Activated CD4-positive, alpha-beta T cell treated with anti-CD3 and anti-CD28 coated beads, Interleukin-2, amount 10 ng/mL, durations not matched to agents 7 days and 5 days (primary cell): ENCODE measurements around the gene ZNF428. TPM values are rescaled to one million over a fixed set of nuclear protein-coding genes. Genes with fewer than 3 reads are reported as not detected.
"Not testable (repeated sequence)": the region's sequence is repeated elsewhere in the genome, so short reads cannot be mapped to it uniquely, and the experiment has no call there.

Source experiments
- CTCF ChIA-PET: fragments of 350-600 bp; sonication (Branson Sonifier 250); formaldehyde crosslinking; loops from one replicate; lab custom pipeline; 2021; ENCODE audit warnings: antibody characterized with exemption; lab: Charles Lee
- POLR2A ChIA-PET: fragments of 350-600 bp; sonication (Branson Sonifier 250); formaldehyde crosslinking; loops from one replicate; lab custom pipeline; 2021; ENCODE audit warnings: antibody characterized with exemption; lab: Charles Lee
- DNase-seq: peaks from one replicate; pipeline ENCODE4 v3.0.0-alpha.2; 2020
- H3K27ac Mint-ChIP-seq: one replicate; pipeline ENCODE4 v1.8.0; 2021; ENCODE audit warnings: mild to moderate bottlenecking, moderate library complexity, mixed read lengths
- H3K27me3 Mint-ChIP-seq: one replicate; pipeline ENCODE4 v1.8.0; 2021; ENCODE audit warnings: mixed read lengths
- H3K36me3 Mint-ChIP-seq: one replicate; pipeline ENCODE4 v1.8.0; 2021; ENCODE audit warnings: low read depth, mixed read lengths
- H3K4me1 Mint-ChIP-seq: one replicate; pipeline ENCODE4 v1.8.0; 2021; ENCODE audit warnings: mixed read lengths
- H3K4me3 Mint-ChIP-seq: one replicate; pipeline ENCODE4 v1.8.0; 2021; ENCODE audit warnings: mild to moderate bottlenecking, moderate library complexity, mixed read lengths
- H3K9me3 Mint-ChIP-seq: one replicate; pipeline ENCODE4 v1.8.0; 2021; ENCODE audit warnings: mixed read lengths
- total RNA-seq, 2 experiments: library from RNA; stranded (reverse); gene quantifications; one replicate each; pipeline ENCODE4 v1.2.3, GENCODE V29; 2021

The ZNF428 gene
- total RNA-seq, 2 experiments from 2014 or later = 24.5 to 30.5 TPM

DNA sequence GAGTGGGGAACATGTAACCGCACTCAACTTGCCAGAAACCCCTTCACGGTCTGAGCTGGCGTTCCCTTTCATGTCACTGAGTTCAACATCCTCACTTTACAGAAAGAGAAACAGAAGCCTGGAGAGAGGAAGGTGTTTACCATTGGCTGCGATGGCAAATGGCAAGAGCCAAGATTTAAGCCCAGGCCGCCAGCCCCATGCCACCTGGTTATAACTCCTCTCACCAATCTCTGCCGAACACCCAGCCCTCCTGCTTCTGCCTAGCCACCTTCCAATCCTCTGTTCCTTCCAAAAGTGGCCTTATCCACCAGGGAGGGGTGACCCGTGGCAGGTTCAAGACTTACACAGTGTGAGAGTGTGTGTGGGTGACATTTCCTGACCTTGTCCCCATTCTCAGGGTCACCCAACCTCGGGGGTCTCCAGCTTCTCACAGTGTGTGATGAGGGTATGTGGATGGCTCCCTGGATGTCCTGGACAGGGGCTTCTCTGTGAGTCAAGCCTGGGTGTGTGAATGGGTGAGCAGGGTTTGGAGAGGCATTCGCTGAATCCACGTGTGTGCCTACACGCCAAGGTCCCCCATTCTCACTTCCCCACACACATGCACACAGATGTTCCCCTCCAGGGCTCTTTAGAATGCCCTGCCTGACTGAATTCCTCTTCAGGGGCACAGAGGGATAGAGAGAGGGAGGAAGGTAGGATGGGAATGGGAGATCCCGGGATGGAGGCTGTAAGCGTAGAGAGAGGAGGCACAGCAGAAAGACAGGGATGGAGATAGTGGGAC, 19.0 kb upstream of the ZNF428 start:
- peaks cover 2% of the 10 kb centered on the region for H3K36me3 Mint-ChIP-seq
- peaks cover 43% of the 10 kb centered on the region for H3K27me3 Mint-ChIP-seq
- DNase-seq = no peak
- H3K4me1 Mint-ChIP-seq = peaks cover 20% of the 10 kb centered on the region
- peak overlapping the region; percentile 67 for H3K4me3 Mint-ChIP-seq
- CTCF ChIA-PET = interaction anchor here (1.7 kb wide), 1 partner anchor 13 kb away, joined by 5 read pairs; no protein-coding TSS in a partner anchor
- no peaks in the 10 kb centered on the region for H3K9me3 Mint-ChIP-seq
- H3K27ac Mint-ChIP-seq = no peak overlapping the region
- POLR2A ChIA-PET = no interaction called here

DNA sequence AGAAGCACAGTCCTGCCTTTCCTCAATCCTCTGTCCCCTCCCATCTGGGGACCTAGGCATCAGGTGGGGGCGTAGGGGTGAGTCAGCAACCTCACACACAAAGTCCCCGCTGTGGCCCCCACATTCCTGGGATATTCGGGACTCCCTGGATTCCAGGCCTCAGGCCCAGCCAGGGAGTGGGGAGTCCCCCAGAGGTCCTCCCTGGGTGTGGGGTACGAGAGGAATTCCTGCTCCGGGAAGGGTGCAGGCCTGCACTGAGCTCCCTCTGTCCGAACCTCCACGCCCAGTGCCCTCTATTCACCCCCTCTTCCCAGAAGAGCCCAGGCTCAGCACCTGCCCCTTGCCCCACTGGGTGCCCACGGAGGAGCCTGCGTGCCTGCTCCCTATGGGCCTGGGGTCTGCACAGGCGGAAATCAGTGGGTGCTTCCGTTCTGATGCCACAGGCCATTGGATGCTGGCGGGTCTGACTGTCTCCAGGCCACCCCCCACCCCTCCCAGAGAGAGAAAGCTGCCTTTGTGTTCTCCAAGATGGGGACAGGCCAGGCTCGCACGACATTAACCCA, 16.8 kb upstream of the ZNF428 start:
- ChIA-PET POLR2A (no interaction called here), CTCF (interaction anchor here (1.7 kb wide), 1 partner anchor 11 kb away, joined by 5 read pairs; no protein-coding TSS in a partner anchor)
- DNase-seq = no peak
- Mint-ChIP-seq H3K36me3 (peaks cover under 1% of the 10 kb centered on the region), H3K27me3 (peaks cover 40% of the 10 kb centered on the region), H3K4me3 (no peak overlapping the region), H3K4me1 (peaks cover 16% of the 10 kb centered on the region), H3K9me3 (no peaks in the 10 kb centered on the region), H3K27ac (no peak overlapping the region)

DNA sequence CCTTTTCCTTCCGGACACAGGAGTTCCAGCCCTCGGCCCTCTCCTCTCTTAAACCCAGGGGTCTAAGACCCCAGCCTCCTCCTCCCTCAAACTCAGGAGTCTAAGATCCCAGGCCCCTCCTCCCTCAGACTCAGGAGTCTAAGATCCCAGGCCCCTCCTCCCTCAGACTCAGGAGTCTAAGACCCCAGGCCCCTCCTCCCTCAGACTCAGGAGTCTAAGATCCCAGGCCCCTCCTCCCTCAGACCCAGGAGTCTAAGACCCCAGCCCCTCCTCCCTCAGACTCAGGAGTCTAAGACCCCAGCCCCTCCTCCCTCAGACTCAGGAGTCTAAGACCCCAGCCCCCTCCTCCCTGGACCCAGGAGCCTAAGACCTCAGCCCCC, 16.1 kb upstream of the ZNF428 start:
- H3K4me3 Mint-ChIP-seq, H3K9me3 Mint-ChIP-seq, DNase-seq, CTCF ChIA-PET, POLR2A ChIA-PET, H3K36me3 Mint-ChIP-seq, H3K27ac Mint-ChIP-seq: not testable (repeated sequence)
- Mint-ChIP-seq H3K27me3 (peaks cover 36% of the 10 kb centered on the region), H3K4me1 (peaks cover 13% of the 10 kb centered on the region)

DNA sequence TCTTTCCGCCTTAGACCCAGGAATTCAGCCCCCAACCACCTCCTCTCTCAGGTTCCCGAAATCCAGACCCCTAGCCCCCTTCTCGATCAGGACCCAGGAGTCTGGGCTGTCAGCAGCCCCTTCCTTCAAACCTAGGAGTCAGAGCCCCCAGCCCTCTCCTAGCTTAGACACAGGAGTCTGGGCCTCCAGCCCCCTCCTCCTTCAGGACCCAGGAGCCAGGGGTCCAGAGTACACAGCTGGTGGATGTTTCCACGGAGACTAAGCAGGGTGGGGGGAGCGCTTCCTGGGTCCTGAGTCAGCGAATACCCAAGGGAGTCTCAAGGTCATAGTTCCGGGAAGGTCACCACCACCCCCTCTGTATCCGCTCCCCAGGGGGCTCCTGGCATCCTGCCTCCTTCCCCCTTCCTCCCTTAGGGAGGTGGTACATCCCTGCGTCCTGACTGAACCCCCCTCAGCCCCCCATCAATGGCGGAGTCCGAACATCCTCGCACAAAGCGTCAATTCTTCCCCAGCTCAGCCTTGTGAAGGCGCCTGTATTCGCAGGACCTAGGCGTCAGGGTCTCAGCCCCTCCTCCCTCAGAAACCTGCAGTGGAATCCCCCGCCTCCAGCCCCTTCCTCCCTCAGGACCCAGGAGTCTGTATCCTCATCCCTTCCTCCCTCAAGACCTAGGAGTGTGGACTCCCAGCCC, 15.6 kb upstream of the ZNF428 start:
- peaks cover 10% of the 10 kb centered on the region for H3K4me1 Mint-ChIP-seq
- ChIA-PET CTCF (no interaction called here), POLR2A (no interaction called here)
- no peak overlapping the region for H3K27ac Mint-ChIP-seq
- no peaks in the 10 kb centered on the region for H3K36me3 Mint-ChIP-seq
- H3K9me3 Mint-ChIP-seq = no peaks in the 10 kb centered on the region
- no peak for DNase-seq
- peaks cover 33% of the 10 kb centered on the region for H3K27me3 Mint-ChIP-seq
- H3K4me3 Mint-ChIP-seq = no peak overlapping the region

DNA sequence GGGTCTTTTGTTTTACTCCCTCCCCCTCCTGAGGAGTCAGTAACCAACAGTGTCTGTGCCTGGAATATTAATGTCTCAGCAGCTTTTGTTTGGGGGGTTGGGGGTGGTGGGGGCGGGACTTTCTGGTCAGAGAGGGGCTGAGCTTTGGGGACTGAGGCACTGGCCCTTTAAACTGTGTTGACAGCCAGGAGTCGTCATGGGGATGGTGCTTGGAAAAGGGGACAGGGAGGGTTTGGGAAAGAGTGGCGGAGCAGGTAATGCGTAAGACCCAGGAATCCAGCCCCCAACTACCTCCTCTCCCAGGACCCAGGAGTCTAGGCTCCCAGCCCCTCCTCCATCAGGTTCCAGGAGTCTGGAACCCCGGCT, 15.1 kb upstream of the ZNF428 start:
- CTCF ChIA-PET = no interaction called here
- Mint-ChIP-seq H3K27me3 (peaks cover 32% of the 10 kb centered on the region), H3K27ac (no peak overlapping the region), H3K36me3 (no peaks in the 10 kb centered on the region), H3K4me3 (no peak overlapping the region), H3K4me1 (peaks cover 8% of the 10 kb centered on the region), H3K9me3 (no peaks in the 10 kb centered on the region)
- no peak for DNase-seq
- POLR2A ChIA-PET = no interaction called here

DNA sequence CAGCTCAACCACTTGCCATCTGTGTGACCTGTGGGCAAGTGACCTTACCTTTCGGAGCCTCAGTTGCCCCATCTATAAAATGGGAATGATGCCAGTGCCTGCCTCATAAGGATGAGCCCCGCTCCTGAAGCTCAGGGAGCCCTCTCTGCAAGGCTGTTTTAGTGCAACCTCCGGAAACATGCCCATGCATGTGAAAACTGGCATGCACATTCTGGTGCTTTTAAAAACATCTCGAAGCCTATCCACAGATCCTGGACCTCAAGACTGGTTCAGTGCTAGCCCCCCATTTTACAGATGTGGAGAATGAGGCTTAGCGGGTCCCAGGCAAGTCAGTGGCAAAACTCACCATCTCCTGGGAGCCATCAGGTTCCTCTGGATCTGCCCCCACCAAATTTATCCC, 14.6 kb upstream of the ZNF428 start:
- H3K27me3 Mint-ChIP-seq = peaks cover 30% of the 10 kb centered on the region
- no peaks in the 10 kb centered on the region for H3K9me3 Mint-ChIP-seq
- no peak overlapping the region for H3K4me3 Mint-ChIP-seq
- H3K36me3 Mint-ChIP-seq = no peaks in the 10 kb centered on the region
- no peak overlapping the region for H3K27ac Mint-ChIP-seq
- peaks cover 7% of the 10 kb centered on the region for H3K4me1 Mint-ChIP-seq
- ChIA-PET POLR2A (no interaction called here), CTCF (no interaction called here)
- DNase-seq = no peak

DNA sequence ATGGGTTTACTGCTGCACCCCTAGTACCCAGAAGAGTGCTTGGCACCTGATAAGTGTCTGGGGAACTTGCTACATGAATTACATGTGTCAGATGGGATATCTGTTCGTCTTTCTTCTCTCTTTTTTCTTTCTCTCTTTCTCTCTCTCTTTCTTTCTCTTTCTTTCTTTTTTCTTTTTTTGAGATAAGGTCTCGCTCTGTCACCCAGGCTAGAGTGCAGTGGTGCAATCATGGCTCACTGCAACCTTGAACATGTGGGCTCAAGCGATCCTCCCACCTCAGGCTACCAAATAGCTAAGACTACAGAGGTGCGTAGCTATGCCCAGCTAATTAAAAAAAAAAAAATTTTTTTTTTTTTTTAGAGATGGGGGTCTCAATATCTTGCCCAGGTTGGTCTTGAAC, 14.1 kb upstream of the ZNF428 start:
- peaks cover 25% of the 10 kb centered on the region for H3K27me3 Mint-ChIP-seq
- H3K9me3 Mint-ChIP-seq = no peaks in the 10 kb centered on the region
- ChIA-PET POLR2A (no interaction called here), CTCF (interaction anchor here (1.1 kb wide), 1 partner anchor 121 kb away, joined by 3 read pairs; the partner anchor contains the start of gene SMG9)
- H3K27ac Mint-ChIP-seq = no peak overlapping the region
- peaks cover 3% of the 10 kb centered on the region for H3K4me1 Mint-ChIP-seq
- H3K36me3 Mint-ChIP-seq = no peaks in the 10 kb centered on the region
- DNase-seq = no peak
- no peak overlapping the region for H3K4me3 Mint-ChIP-seq

DNA sequence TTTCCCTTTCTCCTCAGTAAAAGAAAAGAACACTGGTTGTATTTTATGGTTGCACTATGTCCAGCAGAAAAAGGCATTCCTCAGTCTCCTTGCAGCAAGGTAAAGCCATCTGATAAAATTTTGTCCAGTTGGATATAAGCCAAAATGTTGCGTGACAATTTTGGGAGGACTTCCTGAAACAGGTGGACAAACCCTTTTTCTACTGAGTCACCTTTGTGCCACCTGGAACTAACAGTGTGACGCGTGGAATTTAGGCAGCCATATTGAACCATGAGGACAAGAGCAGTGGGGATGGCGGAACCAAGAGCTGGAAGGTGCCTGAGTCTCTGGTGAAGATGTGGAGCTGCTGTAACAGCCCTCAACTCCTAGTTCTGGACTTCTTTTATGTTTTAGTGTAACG, 12.1 kb upstream of the ZNF428 start:
- ChIA-PET POLR2A (no interaction called here), CTCF (no interaction called here)
- Mint-ChIP-seq H3K27ac (no peak overlapping the region), H3K27me3 (peaks cover 18% of the 10 kb centered on the region), H3K36me3 (no peaks in the 10 kb centered on the region), H3K9me3 (no peaks in the 10 kb centered on the region), H3K4me3 (no peak overlapping the region), H3K4me1 (peaks cover 7% of the 10 kb centered on the region)
- DNase-seq = no peak

DNA sequence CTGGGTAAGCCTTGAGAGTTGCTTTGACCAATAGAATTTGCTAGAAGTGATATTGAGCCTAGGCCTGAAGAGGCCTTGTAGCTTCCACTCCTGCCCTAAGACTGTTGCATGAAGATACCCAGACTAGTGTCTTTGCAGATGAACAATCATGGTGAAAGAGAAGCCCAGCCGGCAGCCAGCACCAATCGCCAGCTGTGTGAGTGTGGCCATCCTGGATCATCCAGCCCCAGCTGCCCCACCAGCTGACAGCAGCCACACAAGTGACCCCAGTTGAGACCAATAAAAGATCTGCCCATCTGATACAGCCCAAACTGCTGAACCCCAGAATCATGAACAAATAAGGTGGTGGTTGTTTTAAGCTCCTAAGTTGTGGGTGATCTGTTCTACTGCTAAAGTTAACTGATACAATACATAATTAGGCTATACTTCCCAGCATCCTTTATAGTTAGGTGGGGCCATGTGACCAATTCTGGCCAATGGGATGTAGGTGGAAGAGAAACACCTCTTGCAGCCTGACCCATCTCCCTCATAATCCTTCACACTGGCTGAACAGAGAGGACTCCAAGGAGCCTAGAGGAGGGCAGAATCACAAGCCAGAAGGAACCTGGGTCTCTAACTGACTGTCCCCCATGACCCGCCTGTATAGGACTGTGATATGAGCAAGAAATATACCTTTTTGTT, 9.4 kb upstream of the ZNF428 start:
- POLR2A ChIA-PET = no interaction called here
- CTCF ChIA-PET = interaction anchor here (0.5 to 0.6 kb wide), 2 partner anchors 125 to 1515 kb away, joined by 4 to 5 read pairs; no protein-coding TSS in a partner anchor
- H3K27ac Mint-ChIP-seq = no peak overlapping the region
- DNase-seq = no peak
- no peak overlapping the region for H3K4me3 Mint-ChIP-seq
- H3K9me3 Mint-ChIP-seq = no peaks in the 10 kb centered on the region
- H3K4me1 Mint-ChIP-seq = peaks cover 21% of the 10 kb centered on the region
- peaks cover 15% of the 10 kb centered on the region for H3K27me3 Mint-ChIP-seq
- H3K36me3 Mint-ChIP-seq = no peaks in the 10 kb centered on the region

DNA sequence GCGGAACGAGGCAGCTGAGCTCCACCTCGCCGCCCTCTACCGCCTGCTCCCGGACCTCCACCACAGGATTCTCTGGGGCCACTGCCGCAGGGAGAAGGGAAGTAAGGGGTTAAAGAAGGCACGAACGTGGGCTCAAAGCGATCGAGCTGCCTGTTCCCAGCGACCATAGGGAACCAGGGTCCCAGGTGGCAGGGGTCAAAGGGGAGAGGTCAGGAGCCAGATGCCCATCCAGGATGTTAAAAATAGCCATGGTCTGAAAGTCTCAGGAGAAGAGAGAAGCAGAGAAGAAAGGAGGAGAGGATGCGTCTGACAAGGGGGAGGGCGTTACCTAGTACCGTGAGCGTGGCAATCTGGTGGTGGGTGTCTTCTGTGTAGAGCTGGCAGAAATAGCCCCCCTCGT, 7.4 kb upstream of the ZNF428 start:
- Mint-ChIP-seq H3K9me3 (no peaks in the 10 kb centered on the region), H3K27ac (no peak overlapping the region), H3K4me3 (no peak overlapping the region), H3K4me1 (peaks cover 22% of the 10 kb centered on the region), H3K36me3 (no peaks in the 10 kb centered on the region), H3K27me3 (peaks cover 9% of the 10 kb centered on the region)
- ChIA-PET POLR2A (no interaction called here), CTCF (interaction anchor here (0.7 to 2.2 kb wide), 5 partner anchors 25 to 178 kb away, joined by 3 to 5 read pairs (median 3); no protein-coding TSS in a partner anchor)
- no peak for DNase-seq

DNA sequence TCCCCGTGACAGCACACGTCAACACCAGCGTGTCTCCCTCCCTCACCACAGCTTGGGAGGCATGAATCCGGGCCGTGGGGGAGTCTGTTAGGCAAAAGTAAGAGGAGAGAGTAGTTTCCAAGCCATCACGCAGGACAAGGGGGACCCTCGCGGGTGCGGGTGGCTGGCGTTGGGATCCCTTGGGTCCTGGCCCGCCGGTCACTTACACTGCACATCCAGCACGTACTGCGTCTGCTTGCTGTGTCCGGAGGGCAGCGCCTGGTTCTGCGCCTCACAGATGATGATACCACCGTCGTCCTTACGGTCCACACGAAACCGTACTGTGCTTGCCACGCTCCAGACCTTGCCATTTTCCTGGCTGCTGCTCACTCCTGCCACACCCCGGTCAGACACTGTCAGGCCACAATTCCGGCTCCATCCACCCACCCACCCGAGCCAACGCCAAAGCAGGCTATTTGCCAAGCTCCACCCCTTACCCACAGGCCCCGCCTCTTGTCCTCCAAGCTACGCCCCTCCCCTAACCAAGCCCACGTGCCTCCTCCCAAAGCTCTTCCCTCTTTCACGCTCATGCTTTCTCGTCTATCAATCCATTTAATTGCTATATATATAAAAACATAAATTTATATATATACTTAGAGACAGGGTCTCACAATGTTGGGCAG, 6.6 kb upstream of the ZNF428 start:
- Mint-ChIP-seq H3K4me1 (peaks cover 25% of the 10 kb centered on the region), H3K4me3 (no peak overlapping the region), H3K27ac (no peak overlapping the region), H3K9me3 (no peaks in the 10 kb centered on the region), H3K36me3 (no peaks in the 10 kb centered on the region), H3K27me3 (peaks cover 9% of the 10 kb centered on the region)
- POLR2A ChIA-PET = no interaction called here
- no peak for DNase-seq
- CTCF ChIA-PET = interaction anchor here (0.7 to 2.2 kb wide), 7 partner anchors 11 to 178 kb away, joined by 3 to 5 read pairs (median 3); no protein-coding TSS in a partner anchor

DNA sequence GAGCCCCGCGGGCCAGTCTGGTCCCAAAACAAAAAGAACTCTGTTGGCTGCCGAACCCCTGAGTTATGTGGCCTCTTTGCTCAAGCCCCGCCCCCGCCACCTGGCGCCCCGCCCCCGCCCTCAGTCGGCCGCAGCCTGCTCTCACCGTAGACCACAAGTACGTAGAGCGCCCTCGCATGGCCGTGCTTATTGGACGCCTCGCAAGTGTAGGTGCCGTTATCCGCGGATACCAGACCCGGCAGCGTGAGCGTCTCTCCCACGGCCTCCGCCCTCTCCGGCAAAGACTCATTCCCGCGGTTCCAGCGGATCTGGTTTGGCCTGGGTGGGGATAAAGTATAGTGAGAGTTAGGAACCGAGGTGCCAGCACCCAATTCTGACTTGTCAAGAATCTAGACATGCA, 5.5 kb upstream of the ZNF428 start:
- Mint-ChIP-seq H3K4me1 (peaks cover 35% of the 10 kb centered on the region), H3K27ac (peak overlapping the region; percentile 74), H3K4me3 (no peak overlapping the region), H3K27me3 (peaks cover 9% of the 10 kb centered on the region), H3K36me3 (no peaks in the 10 kb centered on the region), H3K9me3 (no peaks in the 10 kb centered on the region)
- ChIA-PET CTCF (interaction anchor here (1.7 kb wide), 1 partner anchor 70 kb away, joined by 4 read pairs; no protein-coding TSS in a partner anchor), POLR2A (no interaction called here)
- DNase-seq = peak; percentile 89
